HG03460 (cell line): ENCODE data around the gene PLCXD3.
"Not testable (repeated sequence)": the region's sequence is repeated elsewhere in the genome, so short reads cannot be mapped to it uniquely, and the experiment has no call there.

Source experiments
- ATAC-seq: cut with Tn5 transposase; IDR thresholded peaks from one replicate; pipeline ENCODE4 v1.9.1; 2021; ENCODE audit not compliant: unreplicated experiment

The PLCXD3 gene

GRCh38 chr5:41363343-41363986 is 146.9 kb downstream of the PLCXD3 start:
- ATAC-seq, result no peak

GRCh38 chr5:41356786-41357185 is 153.6 kb downstream of the PLCXD3 start:
- ATAC-seq, result no peak

GRCh38 chr5:41349846-41350245 is 160.6 kb downstream of the PLCXD3 start:
- ATAC-seq, result no peak

- no peak for ATAC-seq
Measured at GRCh38 chr5:41347569-41347968, 162.8 kb downstream of the PLCXD3 start.

GRCh38 chr5:41346609-41347008 is 163.8 kb downstream of the PLCXD3 start:
- ATAC-seq, result no peak

- no peak for ATAC-seq
Measured at GRCh38 chr5:41345295-41345694, 165.1 kb downstream of the PLCXD3 start.

- no peak for ATAC-seq
Measured at GRCh38 chr5:41339339-41339738, 171.1 kb downstream of the PLCXD3 start.

- ATAC-seq, result no peak
Measured at GRCh38 chr5:41338136-41338675, 172.2 kb downstream of the PLCXD3 start.

GRCh38 chr5:41337724-41338123 is 172.7 kb downstream of the PLCXD3 start:
- no peak for ATAC-seq

- no peak for ATAC-seq
Measured at GRCh38 chr5:41337216-41337615, 173.2 kb downstream of the PLCXD3 start.

- no peak for ATAC-seq
Measured at GRCh38 chr5:41336471-41336870, 173.9 kb downstream of the PLCXD3 start.

- no peak for ATAC-seq
Measured at GRCh38 chr5:41335596-41336181, 174.7 kb downstream of the PLCXD3 start.

- ATAC-seq, result no peak
Measured at GRCh38 chr5:41334758-41335157, 175.6 kb downstream of the PLCXD3 start.

GRCh38 chr5:41334221-41334620 is 176.2 kb downstream of the PLCXD3 start:
- no peak for ATAC-seq

GRCh38 chr5:41325074-41325473 is 185.3 kb downstream of the PLCXD3 start:
- ATAC-seq, result no peak

GRCh38 chr5:41322826-41323225 is 187.6 kb downstream of the PLCXD3 start:
- not testable (repeated sequence) for ATAC-seq

GRCh38 chr5:41312478-41313060 is 197.8 kb downstream of the PLCXD3 start:
- no peak for ATAC-seq

- no peak for ATAC-seq
Measured at GRCh38 chr5:41312066-41312465, 198.3 kb downstream of the PLCXD3 start.

GRCh38 chr5:41309275-41309674 is 201.1 kb downstream of the PLCXD3 start:
- ATAC-seq, result no peak

GRCh38 chr5:41306005-41306404 is 204.4 kb downstream of the PLCXD3 start:
- ATAC-seq, result no peak

- ATAC-seq, result no peak
Measured at GRCh38 chr5:41305056-41305455, 205.3 kb downstream of the PLCXD3 start.

GRCh38 chr5:41296066-41296465 is 214.3 kb downstream of the PLCXD3 start:
- no peak for ATAC-seq
